NCI-H2196 treated with DMSO at 0.1 percent for 48 hours (cell line): Measurements from ENCODE around the gene CPNE5.
"Not testable (repeated sequence)": the region's sequence is repeated elsewhere in the genome, so short reads cannot be mapped to it uniquely, and the experiment has no call there.

Experiments used
- DNase-seq: peaks from one replicate; lab custom pipeline; 2025; ENCODE audit not compliant: unreplicated experiment; lab: John Stamatoyannopoulos, UW

CPNE5 gene

GRCh38 chr6:36817176-36817817 lies 21.9 kb downstream of the CPNE5 start:
- no peak for DNase-seq

DNA sequence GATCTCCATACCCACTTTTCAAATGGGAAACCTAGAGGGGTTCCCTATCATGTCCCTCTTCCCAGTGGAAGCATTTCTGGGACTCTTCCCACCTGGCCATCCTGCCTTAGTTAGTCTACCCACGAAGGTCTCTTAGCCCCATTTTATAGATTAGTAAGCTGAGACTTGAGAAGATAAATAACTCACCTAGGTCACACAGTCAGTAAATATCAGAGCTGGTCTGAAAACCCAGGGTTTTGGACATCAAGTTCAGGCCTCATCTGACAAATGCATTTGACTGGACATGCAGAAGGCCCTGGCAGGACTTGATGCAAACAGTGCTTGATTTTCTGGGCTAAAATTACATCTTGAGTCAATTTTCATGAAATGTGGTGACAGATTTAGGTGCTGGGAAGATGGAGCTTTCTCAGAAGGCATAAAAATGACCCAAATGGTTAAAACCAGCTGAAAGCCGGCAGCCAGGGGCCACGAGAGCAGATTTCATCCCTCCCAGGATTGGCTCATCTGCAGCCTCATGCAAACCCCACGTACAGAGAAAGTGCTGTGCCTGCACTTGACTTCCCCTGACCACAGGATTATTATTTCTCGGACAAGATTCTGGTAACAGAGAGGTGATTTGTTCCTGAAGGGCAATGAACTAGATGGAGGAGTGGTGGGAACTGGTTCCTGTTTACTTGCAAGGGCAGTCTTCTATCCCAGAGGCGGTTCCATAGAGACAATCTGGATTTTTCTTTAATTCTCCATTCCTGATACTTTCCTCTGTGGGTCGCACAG lies 23.1 kb downstream of the CPNE5 start:
- no peak for DNase-seq

GRCh38 chr6:36814249-36814648 lies 25.0 kb downstream of the CPNE5 start:
- DNase-seq, result no peak

GRCh38 chr6:36813526-36813925 lies 25.7 kb downstream of the CPNE5 start:
- no peak for DNase-seq

GRCh38 chr6:36813047-36813446 lies 26.2 kb downstream of the CPNE5 start:
- DNase-seq, result not testable (repeated sequence)

GRCh38 chr6:36809941-36810803 lies 29.1 kb downstream of the CPNE5 start:
- DNase-seq, result no peak

GRCh38 chr6:36809156-36809555 lies 30.1 kb downstream of the CPNE5 start:
- DNase-seq, result no peak

DNA sequence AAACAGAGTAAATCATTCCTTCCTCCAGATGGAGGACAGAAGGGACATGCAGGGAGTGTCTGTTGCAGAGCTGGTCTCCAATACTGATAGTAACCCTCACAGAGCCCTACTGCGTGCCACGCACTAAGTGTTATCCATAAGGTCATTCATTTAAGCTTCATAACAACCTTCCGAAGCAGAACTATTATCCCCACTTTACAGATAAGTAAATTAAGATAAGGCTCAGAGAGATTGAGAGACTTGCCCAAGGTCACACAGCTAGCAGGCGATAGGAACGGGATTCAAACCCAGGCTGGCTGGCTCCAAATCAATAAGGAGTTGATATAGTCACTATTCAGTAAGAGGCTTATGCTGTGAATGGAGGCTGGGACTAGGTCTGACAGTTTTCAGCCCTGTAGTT lies 30.6 kb downstream of the CPNE5 start:
- DNase-seq, result no peak

DNA sequence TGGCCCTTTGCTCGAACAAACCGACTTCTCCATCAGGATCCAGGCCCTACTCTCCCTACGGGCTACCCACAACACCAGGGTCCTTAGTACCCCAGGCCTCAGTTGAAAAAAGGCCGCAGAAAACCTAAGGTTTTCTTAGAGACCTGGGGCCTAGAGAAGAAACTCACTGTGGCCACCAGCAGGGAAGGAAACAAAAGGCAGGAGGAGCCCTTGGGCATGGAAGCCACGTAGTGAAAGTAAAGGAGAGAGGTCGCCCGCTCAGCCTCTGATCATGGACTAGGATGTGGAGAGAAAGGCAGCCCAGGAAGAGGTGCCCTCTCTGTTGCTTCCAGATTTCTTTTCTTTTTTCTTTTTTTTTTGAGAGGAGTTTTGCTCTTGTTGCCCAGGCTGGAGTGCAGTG lies 31.5 kb downstream of the CPNE5 start:
- DNase-seq, result no peak

DNA sequence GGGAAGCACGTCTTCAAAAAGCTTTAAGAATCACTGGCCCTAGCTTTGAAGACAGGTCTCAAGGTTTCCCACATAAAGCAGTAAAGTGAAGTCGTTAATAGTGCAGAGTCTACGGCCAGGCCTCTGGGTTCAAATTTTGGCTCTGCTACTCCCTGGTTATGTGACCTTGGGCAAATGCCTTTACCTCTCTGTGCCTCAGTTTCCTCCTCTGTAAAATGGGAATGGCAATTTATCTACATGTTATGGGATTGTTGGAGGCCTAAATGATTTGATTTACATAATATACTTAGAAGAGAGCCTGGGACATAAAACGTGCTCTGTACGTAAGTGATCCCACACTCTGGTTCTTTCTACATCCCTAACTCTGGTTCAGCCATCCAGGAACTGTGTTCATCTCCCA lies 32.1 kb downstream of the CPNE5 start:
- DNase-seq, result no peak

DNA sequence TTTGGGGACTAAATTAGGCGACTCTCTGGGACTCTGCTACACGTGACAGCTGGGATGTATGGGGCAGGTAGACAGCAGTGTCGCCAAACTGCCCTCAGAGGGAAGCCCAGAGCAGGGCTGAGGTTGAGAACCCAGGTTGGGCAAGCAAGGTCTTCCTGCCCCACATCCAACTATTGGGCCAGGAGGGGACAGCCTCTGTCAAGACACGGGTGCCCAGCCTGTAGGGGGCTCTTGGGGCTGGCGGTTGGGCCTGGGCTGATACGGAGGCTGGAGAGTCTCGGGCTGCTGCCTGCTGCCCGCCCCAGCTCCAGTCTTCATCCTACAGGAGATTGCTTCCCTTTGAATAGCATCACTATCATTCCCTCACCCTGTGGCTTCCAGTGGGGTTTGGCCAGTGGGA lies 33.3 kb downstream of the CPNE5 start:
- no peak for DNase-seq

GRCh38 chr6:36805096-36805797 lies 34.0 kb downstream of the CPNE5 start:
- no peak for DNase-seq

- no peak for DNase-seq
Observed at GRCh38 chr6:36804563-36804962, 34.7 kb downstream of the CPNE5 start.

- no peak for DNase-seq
Observed at GRCh38 chr6:36803908-36804307, 35.3 kb downstream of the CPNE5 start.

DNA sequence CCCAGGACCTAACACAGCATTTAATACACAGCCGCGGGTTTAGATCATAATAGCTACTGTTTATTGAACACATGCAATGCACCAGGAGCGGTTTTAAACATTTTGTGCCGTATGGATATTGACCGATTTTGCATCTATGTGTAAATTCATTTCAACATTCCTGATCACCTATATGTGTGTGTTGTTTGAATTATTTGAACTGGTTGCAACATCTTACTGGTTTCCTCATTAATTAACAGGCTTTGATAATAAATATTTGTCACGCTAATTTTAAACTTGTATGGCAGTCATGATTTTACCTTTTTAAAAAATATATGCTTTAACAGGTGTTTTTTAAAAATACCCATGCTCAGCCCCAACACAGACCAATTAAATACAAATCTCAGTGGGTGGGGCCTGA lies 35.8 kb downstream of the CPNE5 start:
- DNase-seq, result no peak

DNA sequence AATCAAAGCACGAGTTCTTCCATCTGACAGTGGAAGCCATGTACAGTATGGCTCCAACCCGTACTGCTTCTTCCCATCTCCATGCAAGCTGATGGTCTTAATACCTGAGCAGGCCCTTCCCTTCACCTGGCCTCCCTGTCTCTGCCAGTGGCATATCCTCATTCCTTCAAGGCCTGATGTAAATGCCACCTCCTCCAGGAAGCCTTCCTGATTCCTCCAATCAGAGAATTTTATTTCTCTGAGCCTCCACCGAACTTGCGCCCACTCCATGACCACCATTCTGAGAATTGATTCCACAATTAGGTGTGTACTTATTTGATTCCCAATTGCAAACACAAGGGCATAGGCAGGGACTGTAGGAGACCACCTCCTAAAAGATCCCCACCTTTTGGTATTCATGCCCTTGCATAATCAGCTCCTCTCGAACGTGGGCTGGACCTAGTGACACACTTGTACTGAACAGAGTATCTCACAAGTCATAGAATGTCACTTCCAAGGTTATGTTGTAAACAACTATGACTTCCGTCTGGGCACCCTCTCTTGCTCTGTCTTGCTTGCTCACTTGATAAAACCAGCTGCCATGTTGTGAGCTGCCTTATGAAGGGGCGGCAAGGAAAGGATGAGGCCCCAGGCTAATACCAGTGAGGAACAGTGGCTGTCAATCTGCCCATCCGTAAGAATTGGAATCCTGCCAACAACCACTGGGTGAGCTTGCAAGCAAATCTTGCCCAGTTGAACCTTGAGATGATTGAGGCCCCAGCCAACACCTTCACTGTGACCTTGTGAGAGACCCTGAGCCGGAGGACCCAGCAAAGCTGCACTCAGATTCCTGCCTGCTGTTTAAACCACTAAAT lies 38.8 kb downstream of the CPNE5 start:
- no peak for DNase-seq

- no peak for DNase-seq
Observed at GRCh38 chr6:36798852-36799251, 40.4 kb downstream of the CPNE5 start.

DNA sequence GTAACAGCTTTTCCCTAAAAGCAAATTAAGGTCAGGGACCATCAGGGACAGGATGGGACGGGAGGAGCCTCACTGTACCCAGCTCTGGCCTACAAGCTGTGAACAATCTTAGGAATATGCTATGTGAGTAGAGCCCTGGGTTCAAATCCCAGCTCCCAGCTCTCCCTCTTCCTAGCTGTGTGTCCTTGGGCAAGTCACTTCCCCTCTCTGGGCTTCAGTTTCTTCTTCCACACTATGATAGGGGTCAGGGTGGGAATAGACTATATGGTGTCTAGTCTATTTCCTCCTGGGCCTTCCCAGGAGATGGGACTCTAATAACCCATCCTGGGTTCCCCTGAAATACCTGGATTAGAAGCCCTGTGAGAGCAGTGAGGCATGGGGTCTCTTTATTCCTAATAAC lies 41.6 kb downstream of the CPNE5 start:
- no peak for DNase-seq

DNA sequence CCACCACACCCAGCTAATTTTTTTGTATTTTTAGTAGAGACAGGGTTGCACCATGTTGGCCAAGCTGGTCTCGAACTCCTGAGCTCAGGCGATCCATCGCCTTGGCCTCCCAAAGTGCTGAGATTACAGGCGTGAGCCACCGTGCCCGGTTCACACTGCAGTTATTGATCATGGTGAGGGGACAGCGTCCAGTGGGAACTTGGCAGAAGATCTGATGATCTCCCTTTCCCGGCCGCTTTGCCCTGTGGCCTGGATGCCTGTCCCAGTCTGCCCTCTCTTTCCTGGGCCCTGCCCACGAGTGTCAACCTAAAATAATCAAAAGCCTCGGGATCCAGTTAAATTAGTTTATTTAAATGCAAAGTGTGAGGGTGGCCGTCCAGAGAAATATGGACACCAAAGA lies 42.2 kb downstream of the CPNE5 start:
- DNase-seq, result no peak

DNA sequence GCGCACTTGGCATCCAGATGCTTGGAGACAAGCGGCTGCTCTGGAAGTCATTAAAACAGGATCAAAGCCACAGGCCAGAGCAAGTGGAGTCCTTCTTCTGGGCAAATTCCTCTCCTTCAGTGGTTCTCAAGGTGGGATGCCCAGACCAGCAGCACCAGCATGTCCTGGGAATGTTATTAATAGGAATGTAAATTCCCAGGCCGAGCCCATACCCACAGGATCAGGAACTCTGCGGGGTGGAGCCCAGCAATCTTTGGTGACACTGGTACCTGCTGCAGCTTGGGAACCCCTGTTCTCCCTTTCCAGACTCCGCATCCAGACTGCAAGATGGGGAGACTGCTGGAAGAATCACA lies 44.6 kb downstream of the CPNE5 start:
- no peak for DNase-seq
